HCT116 (cell line): ENCODE results near the gene SULT1E1.

Experiments used
- ELF1 ChIP-seq: IDR thresholded peaks from 2 replicates; pipeline ENCODE4 v1.6.1; 2012; ENCODE audit warnings: low read depth, borderline replicate concordance
- EZH2 ChIP-seq: fragments of 200-600 bp; sonication (generic); IDR thresholded peaks from 2 replicates; pipeline ENCODE4 v1.6.1; 2017; ENCODE audit warnings: antibody characterized with exemption, mixed run types
- JUND ChIP-seq: IDR thresholded peaks from 2 replicates; pipeline ENCODE4 v1.6.1; 2012
- POLR2A ChIP-seq: IDR thresholded peaks from 2 replicates; pipeline ENCODE4 v1.7.0; 2011; ENCODE audit warnings: borderline replicate concordance; ENCODE audit not compliant: insufficient read depth, insufficient read length; ENCODE audit errors: extremely low read depth
- POLR2AphosphoS5 ChIP-seq: IDR thresholded peaks from 2 replicates; pipeline ENCODE4 v1.6.1; 2011; ENCODE audit warnings: mild to moderate bottlenecking, low read depth, low read length, moderate library complexity
- SP1 ChIP-seq: IDR thresholded peaks from 2 replicates; pipeline ENCODE4 v1.6.1; 2012; ENCODE audit warnings: low read depth
- TCF7L2 ChIP-seq: IDR thresholded peaks from 2 replicates; pipeline ENCODE4 v1.7.0; 2011; ENCODE audit warnings: borderline replicate concordance, inconsistent platforms; ENCODE audit not compliant: insufficient read depth, insufficient read length; ENCODE audit errors: extremely low read depth
- TF ChIP-seq, protein P1 (sequence below), 3 experiments: fragments of 200-600 bp in 1 of 3; sonication (generic) in 1 of 3; IDR thresholded peaks in 2 of 3; conservative IDR thresholded peaks in 1 of 3; 2 replicates each; pipeline ENCODE4 v1.5.1; 2012 to 2017; ENCODE audit warnings: low read depth in 2 of 3, low read length in 2 of 3, antibody characterized with exemption in 1 of 3, borderline replicate concordance in 1 of 3, control low read depth in 1 of 3, mild to moderate bottlenecking in 1 of 3, mixed read lengths in 1 of 3, mixed run types in 1 of 3, moderate library complexity in 1 of 3; ENCODE audit not compliant: insufficient read depth in 1 of 3
- TF ChIP-seq, protein P2 (sequence below): IDR thresholded peaks from 2 replicates; pipeline ENCODE4 v1.6.1; 2012

DNA sequence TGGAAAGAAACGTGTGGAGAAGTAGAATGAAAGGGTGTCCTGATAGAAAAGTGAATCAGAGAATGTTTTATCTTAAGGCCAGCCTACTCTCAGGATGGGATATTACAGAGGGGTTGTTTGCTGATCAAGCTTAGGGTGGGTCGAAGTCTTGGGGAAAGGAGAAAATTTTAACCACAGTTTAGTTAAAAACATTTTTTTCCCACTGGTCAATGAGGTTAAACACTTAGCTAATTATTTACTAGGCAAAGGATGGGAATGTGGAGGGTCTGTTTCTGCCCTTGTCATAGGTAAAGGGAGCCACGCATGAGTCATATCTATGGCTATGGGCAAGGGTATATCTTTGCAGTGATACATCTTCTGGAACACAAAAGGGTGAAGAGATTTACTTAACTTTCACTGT is 16.1 kb upstream of the SULT1E1 start:
- TF ChIP-seq SP1 (no peak), POLR2A (no peak), EZH2 (no peak), JUND (no peak), ELF1 (no peak), TCF7L2 (no peak), POLR2AphosphoS5 (no peak)
- TF ChIP-seq, protein P1, sequence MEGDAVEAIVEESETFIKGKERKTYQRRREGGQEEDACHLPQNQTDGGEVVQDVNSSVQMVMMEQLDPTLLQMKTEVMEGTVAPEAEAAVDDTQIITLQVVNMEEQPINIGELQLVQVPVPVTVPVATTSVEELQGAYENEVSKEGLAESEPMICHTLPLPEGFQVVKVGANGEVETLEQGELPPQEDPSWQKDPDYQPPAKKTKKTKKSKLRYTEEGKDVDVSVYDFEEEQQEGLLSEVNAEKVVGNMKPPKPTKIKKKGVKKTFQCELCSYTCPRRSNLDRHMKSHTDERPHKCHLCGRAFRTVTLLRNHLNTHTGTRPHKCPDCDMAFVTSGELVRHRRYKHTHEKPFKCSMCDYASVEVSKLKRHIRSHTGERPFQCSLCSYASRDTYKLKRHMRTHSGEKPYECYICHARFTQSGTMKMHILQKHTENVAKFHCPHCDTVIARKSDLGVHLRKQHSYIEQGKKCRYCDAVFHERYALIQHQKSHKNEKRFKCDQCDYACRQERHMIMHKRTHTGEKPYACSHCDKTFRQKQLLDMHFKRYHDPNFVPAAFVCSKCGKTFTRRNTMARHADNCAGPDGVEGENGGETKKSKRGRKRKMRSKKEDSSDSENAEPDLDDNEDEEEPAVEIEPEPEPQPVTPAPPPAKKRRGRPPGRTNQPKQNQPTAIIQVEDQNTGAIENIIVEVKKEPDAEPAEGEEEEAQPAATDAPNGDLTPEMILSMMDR (IDR thresholded peaks at IDR 0.05 in 2 of 3, conservative IDR thresholded peaks at IDR 0.05 in 1 of 3; ENCODE audit: borderline replicate concordance in 1 of 3, insufficient read depth in 1 of 3, low read depth in 2 of 3, low read length in 2 of 3): no peak
- TF ChIP-seq, protein P2, sequence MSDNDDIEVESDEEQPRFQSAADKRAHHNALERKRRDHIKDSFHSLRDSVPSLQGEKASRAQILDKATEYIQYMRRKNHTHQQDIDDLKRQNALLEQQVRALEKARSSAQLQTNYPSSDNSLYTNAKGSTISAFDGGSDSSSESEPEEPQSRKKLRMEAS: no peak
